Rectal smooth muscle tissue (tissue), 1 donor: ENCODE measurements around the gene CAMKK2.

Experiments
- H3K27ac ChIP-seq: one replicate; pipeline ENCODE4 v1.7.0; 2013; ENCODE audit warnings: low read depth, low read length, inconsistent platforms
- H3K27me3 ChIP-seq: one replicate; pipeline ENCODE4 v1.7.0; 2013; ENCODE audit warnings: low read length; ENCODE audit not compliant: control insufficient read depth, insufficient read depth
- H3K36me3 ChIP-seq: one replicate; pipeline ENCODE4 v1.7.0; 2013; ENCODE audit warnings: low read length; ENCODE audit not compliant: control insufficient read depth, insufficient read depth
- H3K4me1 ChIP-seq: one replicate; pipeline ENCODE4 v1.7.0; 2013; ENCODE audit warnings: low read length; ENCODE audit not compliant: control insufficient read depth, insufficient read depth
- H3K4me3 ChIP-seq: one replicate; pipeline ENCODE4 v1.7.0; 2013; ENCODE audit warnings: low read length
- H3K9ac ChIP-seq: one replicate; pipeline ENCODE4 v1.7.0; 2013; ENCODE audit warnings: low read length

Gene CAMKK2

GRCh38 chr12:121189131-121189530 is 107.4 kb downstream of the CAMKK2 start:
- no peaks in the 10 kb centered on the region for H3K27me3 ChIP-seq
- H3K4me3 ChIP-seq, result no peak overlapping the region
- H3K9ac ChIP-seq, result no peak overlapping the region
- H3K4me1 ChIP-seq, result no peaks in the 10 kb centered on the region
- H3K36me3 ChIP-seq, result no peaks in the 10 kb centered on the region
- H3K27ac ChIP-seq, result no peak overlapping the region

DNA sequence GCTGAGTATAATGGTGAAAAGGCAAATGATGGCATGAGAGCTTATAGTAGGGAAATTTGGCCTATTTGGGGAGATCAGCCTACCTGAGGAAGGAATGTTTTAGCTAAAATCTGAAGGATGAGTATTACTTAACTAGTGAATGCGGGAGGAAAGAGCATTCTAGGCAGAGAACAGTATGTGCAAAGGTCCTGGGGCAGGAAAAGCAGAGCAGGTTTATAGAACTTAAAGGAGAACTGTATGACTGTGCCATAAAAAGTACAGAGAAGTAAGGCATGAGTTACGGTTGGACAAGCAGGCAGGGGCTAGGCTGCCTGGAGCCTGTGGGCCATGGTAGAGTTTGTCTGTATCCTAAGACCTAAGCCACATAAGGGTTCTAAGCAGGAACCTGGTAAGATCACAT is 108.3 kb downstream of the CAMKK2 start:
- H3K27ac ChIP-seq, result no peak overlapping the region
- no peaks in the 10 kb centered on the region for H3K4me1 ChIP-seq
- no peaks in the 10 kb centered on the region for H3K27me3 ChIP-seq
- no peaks in the 10 kb centered on the region for H3K36me3 ChIP-seq
- H3K9ac ChIP-seq, result no peak overlapping the region
- no peak overlapping the region for H3K4me3 ChIP-seq
